ENCODE data around the gene KRTAP5-7.

The KRTAP5-7 gene

GRCh38 chr11:71548120-71548519 is 21.1 kb downstream of the KRTAP5-7 start, which contains the start of gene KRTAP5-9:
Gene KRTAP5-9, plus strand, starts transcription at chr11:71548420. Its CDS starts 238 bp downstream, at chr11:71548658.
- TF ChIP-seq ESRRG (CRISPR knock-in tag; IDR thresholded peaks at IDR 0.05) = no peak
- TF ChIP-seq CREB5 (CRISPR knock-in tag; IDR thresholded peaks at IDR 0.05; ENCODE audit: low read depth) = no peak
- no peak for ATAC-seq

- no peak for TF ChIP-seq ZNF70 (CRISPR knock-in tag; IDR thresholded peaks at IDR 0.05)
- TF ChIP-seq OSR1 (CRISPR knock-in tag; IDR thresholded peaks at IDR 0.05) = no peak
- no peak for TF ChIP-seq CSRNP3 (CRISPR knock-in tag; IDR thresholded peaks at IDR 0.05)
- TF ChIP-seq PPARA (CRISPR knock-in tag; IDR thresholded peaks at IDR 0.05; ENCODE audit: borderline replicate concordance) = no peak
- TF ChIP-seq CREB5 (CRISPR knock-in tag; IDR thresholded peaks at IDR 0.05; ENCODE audit: low read depth) = no peak
- no peak for TF ChIP-seq ZNF8 (CRISPR knock-in tag; IDR thresholded peaks at IDR 0.05)
- no peak for TF ChIP-seq TSHZ2 (CRISPR knock-in tag; IDR thresholded peaks at IDR 0.05)
- no peak for TF ChIP-seq BACH2 (CRISPR knock-in tag; IDR thresholded peaks at IDR 0.05; ENCODE audit: borderline replicate concordance)
- no peak for TF ChIP-seq ISL1 (CRISPR knock-in tag; IDR thresholded peaks at IDR 0.05)
Observed at GRCh38 chr11:71548716-71549151, 21.7 kb downstream of the KRTAP5-7 start.

GRCh38 chr11:71551711-71552110 is 24.6 kb downstream of the KRTAP5-7 start:
- TF ChIP-seq ESRRG (CRISPR knock-in tag; IDR thresholded peaks at IDR 0.05) (no peak), TCF4 (CRISPR knock-in tag; IDR thresholded peaks at IDR 0.05; ENCODE audit: borderline replicate concordance) (no peak), ZNF8 (CRISPR knock-in tag; IDR thresholded peaks at IDR 0.05) (no peak), ZNF70 (CRISPR knock-in tag; IDR thresholded peaks at IDR 0.05) (no peak), TSHZ2 (CRISPR knock-in tag; IDR thresholded peaks at IDR 0.05) (no peak), ZNF565 (CRISPR knock-in tag; conservative IDR thresholded peaks at IDR 0.05; ENCODE audit: low read depth) (no peak)
- ATAC-seq = no peak

More at GRCh38 chr11:71548716-71549151, 21.7 kb downstream of the KRTAP5-7 start:
- no peak for ATAC-seq

GRCh38 chr11:71554996-71555395 is 27.9 kb downstream of the KRTAP5-7 start:
- ATAC-seq = no peak
- no peak for TF ChIP-seq ZC3H10 (CRISPR knock-in tag; IDR thresholded peaks at IDR 0.05)
- no peak for TF ChIP-seq PPARA (CRISPR knock-in tag; IDR thresholded peaks at IDR 0.05; ENCODE audit: borderline replicate concordance)
- TF ChIP-seq ZNF565 (CRISPR knock-in tag; conservative IDR thresholded peaks at IDR 0.05; ENCODE audit: low read depth) = no peak
- no peak for TF ChIP-seq TSHZ2 (CRISPR knock-in tag; IDR thresholded peaks at IDR 0.05)
